Measurements from ENCODE around the gene MTPN. TPM values are rescaled to one million over a fixed set of nuclear protein-coding genes. Genes with fewer than 3 reads are reported as not detected.

Gene MTPN, protein sequence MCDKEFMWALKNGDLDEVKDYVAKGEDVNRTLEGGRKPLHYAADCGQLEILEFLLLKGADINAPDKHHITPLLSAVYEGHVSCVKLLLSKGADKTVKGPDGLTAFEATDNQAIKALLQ
- 90.6 and 118 TPM in 2 replicates for total RNA-seq

DNA sequence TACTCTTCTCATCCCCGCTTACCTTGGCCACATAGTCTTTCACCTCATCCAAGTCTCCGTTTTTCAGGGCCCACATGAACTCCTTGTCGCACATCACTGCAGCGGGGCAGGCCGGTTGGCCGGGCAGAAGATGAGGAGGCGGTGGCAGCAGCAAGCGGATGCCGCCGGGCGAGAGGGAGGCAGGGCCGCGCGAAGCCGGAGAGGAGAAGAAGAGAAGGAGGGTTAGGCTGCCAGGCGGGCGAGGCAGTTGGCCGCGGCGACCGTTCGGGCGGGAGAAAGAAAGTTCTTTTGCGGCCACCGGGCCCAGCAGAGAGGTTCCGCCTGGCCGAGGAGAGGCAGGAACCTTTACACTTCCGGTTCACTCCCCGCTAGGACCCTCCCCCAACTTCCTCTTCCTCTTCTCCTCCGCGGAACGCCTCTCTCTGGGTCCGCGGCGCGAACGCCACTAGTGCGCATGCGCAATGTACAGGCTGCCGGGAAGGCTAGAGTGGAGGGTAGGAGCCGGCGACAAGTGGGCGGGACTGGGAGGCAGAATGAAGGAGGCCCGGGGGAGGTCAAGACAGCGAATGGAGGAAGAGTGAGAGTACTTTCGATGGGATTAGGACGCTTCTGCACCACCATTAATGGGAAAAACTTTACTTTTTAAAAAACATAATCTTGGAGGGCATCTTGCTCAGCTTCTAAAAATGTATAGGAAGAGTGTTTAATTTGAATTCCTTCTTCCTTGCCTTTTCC, at the start of gene MTPN:
Gene MTPN, minus strand, starts transcription at position 353 of the 735 bp plus-strand sequence. Its CDS starts 259 bp downstream, at position 94.
- DNase-seq (ENCODE audit: low read depth) (peak; percentile 89), FAIRE-seq (no peak)
- Histone ChIP-seq H3K4me3 (ENCODE audit: low read depth, low read length) (peak within 1 kb of the TSS; percentile 95), H3K36me3 (ENCODE audit: control insufficient read depth, insufficient read depth, low read length) (peaks cover 2% of the 10 kb centered on the region), H3K27me3 (ENCODE audit: control insufficient read depth, insufficient read depth, low read length) (no peaks in the 10 kb centered on the region)
- TF ChIP-seq, protein P1, sequence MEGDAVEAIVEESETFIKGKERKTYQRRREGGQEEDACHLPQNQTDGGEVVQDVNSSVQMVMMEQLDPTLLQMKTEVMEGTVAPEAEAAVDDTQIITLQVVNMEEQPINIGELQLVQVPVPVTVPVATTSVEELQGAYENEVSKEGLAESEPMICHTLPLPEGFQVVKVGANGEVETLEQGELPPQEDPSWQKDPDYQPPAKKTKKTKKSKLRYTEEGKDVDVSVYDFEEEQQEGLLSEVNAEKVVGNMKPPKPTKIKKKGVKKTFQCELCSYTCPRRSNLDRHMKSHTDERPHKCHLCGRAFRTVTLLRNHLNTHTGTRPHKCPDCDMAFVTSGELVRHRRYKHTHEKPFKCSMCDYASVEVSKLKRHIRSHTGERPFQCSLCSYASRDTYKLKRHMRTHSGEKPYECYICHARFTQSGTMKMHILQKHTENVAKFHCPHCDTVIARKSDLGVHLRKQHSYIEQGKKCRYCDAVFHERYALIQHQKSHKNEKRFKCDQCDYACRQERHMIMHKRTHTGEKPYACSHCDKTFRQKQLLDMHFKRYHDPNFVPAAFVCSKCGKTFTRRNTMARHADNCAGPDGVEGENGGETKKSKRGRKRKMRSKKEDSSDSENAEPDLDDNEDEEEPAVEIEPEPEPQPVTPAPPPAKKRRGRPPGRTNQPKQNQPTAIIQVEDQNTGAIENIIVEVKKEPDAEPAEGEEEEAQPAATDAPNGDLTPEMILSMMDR (IDR thresholded peaks at IDR 0.05; ENCODE audit: insufficient read depth, low read length, severe bottlenecking), result no peak

DNA sequence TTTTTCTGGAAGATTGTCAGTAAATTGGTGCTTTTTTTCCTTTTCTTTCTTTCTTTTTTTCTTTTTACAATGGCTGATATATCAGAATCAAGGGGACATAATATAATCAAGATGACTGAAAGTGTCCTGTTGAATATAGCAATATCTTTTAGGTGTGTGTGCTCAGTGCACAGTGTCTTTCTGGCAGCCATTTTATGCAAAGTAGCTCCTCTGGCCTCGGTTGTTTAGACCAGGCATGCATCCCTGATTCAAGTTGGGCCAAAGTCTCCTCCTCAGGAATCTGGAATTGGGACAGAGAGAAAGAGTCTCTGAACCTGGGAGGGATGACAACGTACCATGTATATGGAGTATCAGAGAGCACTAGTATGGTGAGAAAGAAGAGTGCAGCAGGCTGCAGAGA, 49.0 kb upstream of the MTPN start:
- FAIRE-seq (no peak), DNase-seq (ENCODE audit: low read depth) (no peak)
- Histone ChIP-seq H3K4me3 (ENCODE audit: low read depth, low read length) (no peak overlapping the region), H3K36me3 (ENCODE audit: control insufficient read depth, insufficient read depth, low read length) (no peaks in the 10 kb centered on the region), H3K27me3 (ENCODE audit: control insufficient read depth, insufficient read depth, low read length) (no peaks in the 10 kb centered on the region)
- TF ChIP-seq, protein P1 (IDR thresholded peaks at IDR 0.05; ENCODE audit: insufficient read depth, low read length, severe bottlenecking), result no peak

DNA sequence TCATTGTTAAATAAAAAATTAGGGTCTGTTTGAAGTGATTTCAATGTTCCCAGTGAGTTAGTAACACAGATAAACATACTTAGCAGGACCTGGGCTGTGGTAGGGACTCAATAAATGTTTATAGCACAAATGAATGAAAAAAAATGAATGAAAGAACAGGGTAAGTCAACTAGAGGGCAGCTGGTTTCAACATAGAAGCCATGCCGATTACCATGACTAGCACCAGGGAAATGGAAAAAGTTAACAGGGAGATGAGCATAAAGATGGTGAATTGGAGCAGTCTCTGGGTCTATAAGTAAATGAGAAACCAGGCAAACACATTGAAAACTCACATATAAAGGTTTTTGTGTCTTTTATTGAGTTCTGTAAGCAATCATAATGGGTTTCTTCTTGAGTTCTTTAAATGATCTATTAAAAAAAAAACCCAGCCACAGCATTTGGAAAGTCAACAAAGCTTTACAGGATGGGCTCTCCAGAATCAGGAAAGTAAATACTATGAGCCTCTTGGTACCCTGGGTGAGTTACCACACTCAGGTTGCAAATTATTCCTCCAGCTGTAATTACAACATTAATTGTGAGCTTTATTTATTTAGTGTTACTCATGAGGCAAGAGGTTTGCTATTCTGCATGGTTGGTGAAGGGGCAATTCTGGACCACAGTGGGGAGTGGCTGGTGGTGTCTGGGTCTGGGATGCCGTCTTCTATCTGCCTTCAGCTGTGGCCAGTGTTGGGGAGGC, 46.1 kb upstream of the MTPN start:
- Histone ChIP-seq H3K4me3 (ENCODE audit: low read depth, low read length) (no peak overlapping the region), H3K36me3 (ENCODE audit: control insufficient read depth, insufficient read depth, low read length) (no peaks in the 10 kb centered on the region), H3K27me3 (ENCODE audit: control insufficient read depth, insufficient read depth, low read length) (peaks cover 2% of the 10 kb centered on the region)
- peak; percentile 27 for DNase-seq (ENCODE audit: low read depth)
- no peak for FAIRE-seq
- TF ChIP-seq, protein P1 (IDR thresholded peaks at IDR 0.05; ENCODE audit: insufficient read depth, low read length, severe bottlenecking), result no peak

DNA sequence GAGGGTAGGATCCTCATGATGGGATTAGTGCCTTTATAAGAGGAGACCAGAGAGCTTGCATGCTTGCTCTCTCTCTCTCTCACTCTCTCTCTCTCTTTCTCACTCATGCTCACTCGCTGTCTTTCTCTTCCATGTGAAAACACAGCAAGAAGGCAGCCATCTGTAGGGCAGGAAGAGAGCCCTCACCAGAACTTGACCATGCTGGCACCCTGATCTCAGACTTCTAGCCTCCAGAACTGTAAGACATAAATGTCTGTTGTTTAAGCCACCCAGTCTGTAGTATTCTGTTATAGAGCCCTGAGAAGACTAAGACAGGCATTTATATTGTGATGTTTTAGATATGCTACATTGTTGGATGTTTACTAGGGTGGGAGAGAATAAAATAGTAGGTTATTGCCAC, 43.4 kb upstream of the MTPN start:
- DNase-seq (ENCODE audit: low read depth) (no peak), FAIRE-seq (no peak)
- no peaks in the 10 kb centered on the region for H3K36me3 ChIP-seq (ENCODE audit: control insufficient read depth, insufficient read depth, low read length)
- TF ChIP-seq, protein P1 (IDR thresholded peaks at IDR 0.05; ENCODE audit: insufficient read depth, low read length, severe bottlenecking), result no peak
- no peak overlapping the region for H3K4me3 ChIP-seq (ENCODE audit: low read depth, low read length)
- H3K27me3 ChIP-seq (ENCODE audit: control insufficient read depth, insufficient read depth, low read length), result peaks cover 2% of the 10 kb centered on the region

DNA sequence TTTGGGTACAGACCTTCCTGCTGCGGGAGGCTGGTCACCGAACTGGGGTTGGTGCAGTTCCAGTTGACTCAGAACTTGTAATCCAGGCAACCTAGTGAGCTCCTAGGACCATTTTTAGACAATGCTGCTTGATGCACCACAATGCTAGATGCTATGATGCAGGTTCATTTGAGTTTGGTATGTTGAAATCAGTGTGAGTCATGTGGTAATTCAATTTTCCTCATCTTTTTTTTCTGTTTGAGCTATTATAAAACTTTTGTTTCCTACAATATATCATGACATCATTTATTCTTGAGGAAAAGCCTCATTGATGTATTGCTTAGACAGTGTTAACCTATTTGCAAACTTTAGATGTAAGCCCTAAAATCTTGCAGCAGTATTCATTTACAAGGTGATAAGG, 40.9 kb upstream of the MTPN start:
- H3K4me3 ChIP-seq (ENCODE audit: low read depth, low read length), result no peak overlapping the region
- DNase-seq (ENCODE audit: low read depth) (peak; percentile 60), FAIRE-seq (peak; percentile 76)
- TF ChIP-seq, protein P1 (IDR thresholded peaks at IDR 0.05; ENCODE audit: insufficient read depth, low read length, severe bottlenecking), result no peak
- H3K36me3 ChIP-seq (ENCODE audit: control insufficient read depth, insufficient read depth, low read length), result no peaks in the 10 kb centered on the region
- peaks cover 2% of the 10 kb centered on the region for H3K27me3 ChIP-seq (ENCODE audit: control insufficient read depth, insufficient read depth, low read length)
